GM19043 (cell line): ENCODE results near the gene MAML2.

Source experiments
- ATAC-seq: cut with Tn5 transposase; IDR thresholded peaks from one replicate; pipeline ENCODE4 v1.9.1; 2021; ENCODE audit warnings: low read depth; ENCODE audit not compliant: unreplicated experiment

The MAML2 gene

DNA sequence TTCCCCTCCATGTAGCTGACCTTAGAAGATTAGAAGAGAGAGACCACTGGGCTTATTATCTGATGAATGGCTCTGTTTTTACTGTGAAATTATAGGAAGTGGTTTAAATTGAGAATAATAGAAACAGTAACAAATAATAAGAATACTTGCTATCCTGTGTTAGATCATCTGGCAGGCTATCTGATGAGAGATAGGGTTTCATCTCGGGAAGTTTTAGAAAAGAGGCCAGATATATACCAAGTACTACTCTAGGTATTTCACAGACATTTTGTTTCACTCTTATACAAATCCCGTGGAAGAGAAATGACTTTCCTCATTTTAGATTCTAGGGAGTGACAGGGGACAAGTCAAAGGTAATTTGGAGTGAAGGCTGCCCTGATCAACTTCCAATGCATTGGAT, 198.4 kb downstream of the MAML2 start:
- ATAC-seq, result no peak

DNA sequence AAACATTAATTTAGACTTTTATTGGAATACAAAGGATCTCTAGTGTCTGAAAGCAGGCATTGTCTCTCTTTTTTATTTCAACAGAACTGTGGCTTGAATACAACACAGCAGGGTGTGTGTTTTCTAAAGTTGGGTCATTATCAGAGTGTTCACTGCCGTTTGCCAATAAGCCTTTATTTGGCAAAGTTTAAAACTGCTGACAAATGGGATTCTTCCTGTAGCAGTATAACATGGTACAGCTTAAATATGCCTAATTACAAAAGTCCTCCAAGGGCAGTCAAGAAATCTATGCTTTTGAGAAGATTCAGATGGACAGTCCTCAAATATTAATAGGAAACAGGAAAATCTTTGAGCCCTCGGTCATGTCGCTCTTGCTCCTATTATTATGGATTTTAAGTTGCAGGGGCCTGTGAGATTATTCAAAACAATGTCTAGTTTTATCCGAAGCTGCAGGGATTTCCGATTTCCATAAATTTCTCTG, 199.9 kb downstream of the MAML2 start:
- no peak for ATAC-seq

DNA sequence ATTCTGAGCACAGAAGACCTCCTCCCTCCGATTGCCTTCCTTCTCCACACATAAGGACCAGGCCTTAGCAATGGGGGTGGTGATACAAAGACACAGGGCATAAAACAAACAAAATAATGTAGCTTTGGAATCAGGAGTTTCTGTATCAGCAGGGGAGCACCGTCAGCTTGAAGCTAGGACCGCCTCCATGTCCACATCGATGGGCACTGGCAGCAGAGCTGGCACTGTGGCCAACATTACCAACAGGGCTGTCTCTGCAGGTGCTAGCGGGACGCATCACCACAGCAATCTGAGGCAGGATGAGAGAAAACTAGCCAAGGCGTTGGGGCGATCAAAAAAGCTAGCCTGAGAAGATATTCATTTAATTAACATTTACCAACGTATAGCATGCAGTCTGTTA, 201.4 kb downstream of the MAML2 start:
- ATAC-seq, result no peak

DNA sequence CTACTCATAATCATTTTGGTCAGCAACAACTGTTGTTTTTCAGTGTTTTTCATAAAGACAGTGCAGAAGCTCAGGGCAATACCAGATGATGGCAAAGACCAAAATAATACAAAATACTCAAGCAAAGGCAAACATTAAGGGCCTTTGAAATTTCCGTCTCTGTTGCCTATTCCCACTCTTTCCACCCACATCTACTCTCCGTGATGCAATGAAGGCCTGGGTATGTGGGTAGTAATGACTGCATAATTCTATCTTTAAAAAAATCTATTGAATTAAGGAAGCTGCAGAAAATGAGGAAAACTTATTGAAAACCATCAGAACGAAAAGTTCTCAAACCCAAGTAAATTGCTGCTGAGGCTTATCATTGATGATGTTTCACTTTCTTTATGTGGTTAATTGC, 203.3 kb downstream of the MAML2 start:
- no peak for ATAC-seq

DNA sequence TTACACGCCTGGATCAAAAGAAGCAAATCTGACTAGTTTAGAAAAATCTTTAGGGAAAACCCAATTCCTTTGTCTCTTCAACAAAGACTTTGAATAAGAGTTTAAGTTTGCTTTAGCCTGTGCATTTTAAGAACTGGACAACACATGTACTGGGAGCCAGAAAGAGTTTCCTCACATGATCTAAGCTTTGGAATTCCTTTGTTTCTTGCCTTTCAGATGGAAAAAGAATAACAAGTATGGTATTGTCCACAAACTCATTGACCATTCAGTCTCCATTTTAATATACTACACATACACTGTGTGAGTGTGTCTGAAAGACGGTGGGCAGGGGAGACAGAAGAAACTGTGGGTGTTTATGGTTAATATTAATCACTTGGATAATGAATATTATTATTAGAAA, 205.6 kb downstream of the MAML2 start:
- ATAC-seq, result no peak

DNA sequence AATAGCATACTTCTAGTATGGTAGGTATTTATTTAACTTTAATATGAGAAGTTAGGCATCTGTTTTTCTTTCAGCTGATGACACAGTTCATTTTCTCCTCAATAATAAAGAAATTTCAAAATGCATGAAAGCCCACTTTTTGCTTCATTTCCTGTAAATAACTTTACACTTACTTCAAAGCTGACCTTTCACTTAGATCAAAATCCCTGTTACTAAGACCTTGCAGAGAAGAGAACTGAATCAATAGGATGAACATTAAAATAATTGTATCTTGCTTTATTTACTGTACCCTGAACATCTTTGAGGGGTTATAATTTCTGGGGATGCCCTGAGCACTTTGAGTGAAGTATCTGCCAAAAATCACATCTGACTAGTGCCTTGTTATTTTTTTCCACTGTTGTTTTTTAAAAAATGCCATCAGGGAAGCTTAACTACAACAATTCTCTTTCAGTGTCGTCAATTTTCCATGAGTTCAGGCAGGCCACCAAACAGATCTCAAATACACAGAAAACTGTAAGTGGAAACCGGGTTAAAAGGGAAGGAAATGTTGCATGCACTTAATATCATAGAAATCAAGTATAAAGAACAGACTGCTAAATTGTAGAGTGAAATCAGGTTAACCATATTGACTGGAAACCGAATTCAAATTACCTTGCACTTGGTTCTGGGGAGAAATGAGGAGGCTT, 206.2 kb downstream of the MAML2 start:
- no peak for ATAC-seq

DNA sequence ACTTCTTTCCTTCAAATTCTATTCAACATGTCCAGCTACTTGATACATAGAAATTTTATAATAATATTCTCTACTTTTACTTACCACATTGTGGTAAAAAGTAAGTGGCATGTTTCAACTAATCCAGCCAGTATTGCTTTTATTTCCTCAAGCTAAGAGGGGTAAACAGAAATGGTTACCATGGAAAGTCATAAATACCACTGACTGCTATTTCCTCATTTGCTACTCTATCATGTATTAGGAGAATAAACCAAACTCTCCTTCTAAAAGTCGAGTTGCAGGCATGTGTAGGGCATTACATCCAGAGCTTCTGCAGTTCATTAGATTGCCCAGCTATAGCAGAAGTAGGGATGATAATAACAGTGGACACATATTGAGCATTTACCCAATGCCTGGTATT, 208.4 kb downstream of the MAML2 start:
- ATAC-seq, result no peak

DNA sequence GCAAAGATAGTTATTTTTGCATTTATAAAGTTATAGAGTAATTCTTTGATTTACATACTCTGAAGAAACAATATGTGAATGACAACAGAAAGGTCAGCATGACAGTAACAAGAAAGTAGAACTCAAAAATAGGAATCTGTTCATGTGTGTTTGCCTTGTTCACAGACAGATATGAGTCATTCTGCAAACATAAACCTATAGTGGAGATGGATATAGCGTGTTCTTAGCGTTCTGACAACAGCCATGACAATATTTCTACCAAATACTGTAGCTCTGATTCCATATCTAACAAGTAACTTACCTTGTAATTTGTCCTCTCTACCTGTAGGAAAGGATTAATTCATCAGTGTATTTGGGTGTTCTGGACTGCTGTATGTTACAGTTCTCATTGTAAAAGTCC, 210.6 kb downstream of the MAML2 start:
- ATAC-seq, result no peak

DNA sequence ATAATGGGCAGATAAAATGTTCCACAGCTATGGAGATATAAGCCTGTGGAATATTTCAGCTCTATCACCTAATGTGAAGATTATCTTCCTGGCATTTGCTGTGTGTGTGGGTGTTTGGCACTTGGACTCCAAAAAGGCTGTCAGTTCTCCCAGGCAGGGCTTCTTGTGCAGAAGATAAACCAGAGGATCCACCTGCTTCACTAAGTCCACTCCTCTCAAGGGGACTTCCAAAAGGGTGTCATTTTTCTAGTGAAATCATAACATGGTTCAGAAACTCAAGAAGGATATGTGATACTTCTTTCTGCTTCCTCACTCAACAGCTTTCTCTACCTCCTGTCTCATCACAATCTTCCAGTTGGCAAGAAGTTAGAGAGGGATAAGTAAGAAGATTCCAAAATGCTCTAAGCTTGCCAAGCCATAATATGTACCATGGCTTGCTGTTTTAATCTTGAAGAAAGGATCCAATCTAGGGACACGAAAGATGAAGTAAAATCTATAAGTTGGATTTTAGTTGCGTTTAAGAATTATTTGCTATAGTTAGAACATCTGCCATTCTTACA, 212.9 kb downstream of the MAML2 start:
- no peak for ATAC-seq

DNA sequence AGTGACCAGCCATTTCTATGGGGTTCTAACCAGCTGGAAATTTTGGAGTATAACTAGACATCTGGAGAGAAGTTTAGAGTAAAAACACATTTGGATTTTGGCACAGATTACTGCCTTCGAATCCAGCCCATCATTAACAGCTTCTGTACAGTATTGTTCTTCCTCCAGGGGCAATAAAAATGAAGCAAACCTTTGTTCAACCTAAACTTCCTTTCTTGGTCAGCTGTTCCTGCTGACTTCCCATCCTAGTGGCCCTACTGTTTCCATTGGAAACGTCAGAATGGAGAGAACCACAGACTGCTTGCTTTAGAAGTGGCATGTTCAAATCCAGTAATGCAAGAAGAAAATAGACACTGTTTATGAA, 215.4 kb downstream of the MAML2 start:
- ATAC-seq, result no peak

DNA sequence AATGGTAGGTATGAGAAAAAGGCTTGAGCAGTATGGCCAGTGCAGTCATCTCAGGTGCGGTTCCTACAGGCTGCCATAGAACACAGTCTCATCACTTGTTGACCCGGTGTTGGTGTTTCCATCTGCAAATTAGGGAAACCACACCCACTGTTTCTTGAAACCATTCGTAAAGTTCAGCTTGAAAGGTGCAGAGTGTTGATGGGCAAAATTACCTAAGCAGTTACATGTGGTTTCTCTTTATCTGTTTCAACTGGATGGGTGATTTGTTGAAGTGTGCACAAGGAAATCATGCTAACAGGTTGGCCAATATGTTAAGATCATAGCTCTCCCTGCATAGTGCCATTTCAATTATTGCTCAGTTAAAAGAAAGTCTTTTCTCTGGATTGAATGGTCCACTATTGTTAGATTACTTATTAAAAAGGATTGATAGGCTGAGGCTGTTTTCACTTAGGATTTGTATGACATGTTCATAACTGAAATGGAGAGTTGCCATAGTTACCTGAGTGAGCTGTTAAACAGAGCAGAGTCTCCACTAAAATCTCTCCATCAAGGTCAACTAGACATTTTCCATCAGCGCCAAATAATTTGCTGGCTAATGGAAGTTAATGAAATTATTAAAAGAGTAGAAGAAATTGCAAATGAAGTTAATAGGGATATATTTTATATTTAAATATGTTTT, 215.9 kb downstream of the MAML2 start:
- no peak for ATAC-seq

DNA sequence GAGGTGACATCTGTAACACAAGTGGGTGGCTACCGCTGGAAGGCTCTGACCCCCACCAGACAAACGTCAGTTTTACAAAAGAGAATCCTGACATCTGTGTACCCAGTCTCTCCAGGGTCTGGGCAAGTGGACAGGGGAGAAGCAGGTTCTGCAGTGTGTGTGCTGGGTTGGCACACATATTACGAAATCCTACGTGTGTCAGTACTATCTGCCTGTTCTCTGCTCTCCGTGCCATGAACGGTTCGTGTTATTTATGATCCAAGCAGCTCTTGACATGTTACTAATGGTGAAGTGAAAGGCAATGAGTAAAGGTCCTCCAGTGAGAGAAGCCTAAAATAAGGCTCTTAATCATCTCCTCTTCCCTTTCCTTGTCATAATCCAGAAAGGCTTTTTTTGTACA, 217.6 kb downstream of the MAML2 start:
- no peak for ATAC-seq

DNA sequence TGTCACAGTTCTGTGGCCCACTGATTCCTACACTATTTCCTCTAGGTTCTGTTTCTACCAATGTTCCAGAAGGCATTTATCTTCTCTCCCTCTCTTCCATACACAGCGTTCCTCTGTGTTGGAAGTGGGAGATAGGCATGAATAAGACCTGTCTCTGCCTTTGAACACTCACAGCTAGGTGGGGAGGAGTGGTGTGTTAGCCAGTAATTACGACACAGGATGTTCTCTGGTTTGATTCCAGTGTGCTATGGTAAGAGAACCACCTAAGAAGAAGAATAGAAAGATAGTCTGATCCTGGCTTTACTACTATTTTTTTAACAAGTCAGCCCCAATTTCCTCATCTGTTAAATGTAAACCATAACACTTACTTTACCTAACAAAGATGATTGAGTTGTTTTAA, 218.8 kb downstream of the MAML2 start:
- ATAC-seq, result no peak

DNA sequence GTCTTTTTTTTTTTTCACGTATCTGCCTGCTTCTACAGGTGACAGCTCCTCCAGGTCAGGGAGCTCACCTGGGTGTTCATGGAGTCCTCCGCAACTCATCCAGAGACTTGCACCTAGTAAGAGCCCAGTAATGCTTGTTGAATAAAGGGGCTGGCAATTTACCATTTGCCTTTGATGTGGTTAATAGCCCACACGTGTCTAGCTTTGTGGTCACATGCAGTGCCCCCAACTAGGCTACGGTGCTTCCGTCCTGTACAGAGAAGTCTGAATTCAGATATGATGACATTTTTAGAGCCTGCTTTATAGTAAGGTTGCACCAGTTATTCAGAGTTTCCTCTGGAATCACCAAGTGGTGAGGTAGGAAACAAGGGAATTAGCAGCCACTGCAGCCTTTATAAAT, 219.7 kb downstream of the MAML2 start:
- no peak for ATAC-seq

DNA sequence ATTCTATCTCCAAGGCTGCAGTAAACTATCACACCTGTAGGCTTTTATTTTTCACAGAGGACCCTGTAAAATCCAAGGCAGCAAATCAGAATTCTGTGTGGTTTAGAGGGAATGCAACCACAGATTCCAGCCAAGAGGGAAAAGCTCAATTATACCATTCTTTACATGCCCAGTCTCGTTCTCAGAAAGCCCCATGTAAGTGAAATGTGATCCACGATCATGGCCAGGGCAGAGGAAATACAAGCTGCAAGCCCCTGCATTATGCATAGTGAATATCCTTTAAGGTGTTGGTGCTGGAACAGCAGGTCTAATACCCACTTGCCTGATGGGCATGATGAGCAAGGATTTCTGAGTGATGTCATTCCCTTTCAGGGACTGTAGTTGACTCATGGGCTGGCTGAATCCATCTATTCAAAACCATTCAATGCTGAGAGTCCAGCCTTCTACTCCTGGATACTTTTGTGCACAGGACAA, 220.4 kb downstream of the MAML2 start:
- ATAC-seq, result no peak

DNA sequence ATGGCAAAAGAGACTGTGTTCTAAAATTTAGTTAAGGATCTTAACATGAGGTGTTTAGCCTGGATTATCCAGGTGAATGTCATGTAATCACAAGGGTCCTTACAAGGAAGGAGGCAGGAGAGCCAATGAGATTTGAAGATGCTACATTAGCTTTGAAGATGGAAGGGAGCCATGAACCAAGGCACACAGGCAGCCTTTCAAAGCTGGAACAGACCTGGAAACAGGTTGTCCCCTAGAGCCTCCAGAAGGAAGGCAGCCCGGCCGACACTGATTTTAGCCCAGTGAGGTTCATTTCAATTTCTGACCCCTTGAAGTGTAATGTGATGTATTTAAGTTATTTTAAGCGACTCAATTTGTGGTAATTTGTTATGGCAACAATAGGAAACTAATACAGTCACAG, 223.8 kb downstream of the MAML2 start:
- no peak for ATAC-seq

DNA sequence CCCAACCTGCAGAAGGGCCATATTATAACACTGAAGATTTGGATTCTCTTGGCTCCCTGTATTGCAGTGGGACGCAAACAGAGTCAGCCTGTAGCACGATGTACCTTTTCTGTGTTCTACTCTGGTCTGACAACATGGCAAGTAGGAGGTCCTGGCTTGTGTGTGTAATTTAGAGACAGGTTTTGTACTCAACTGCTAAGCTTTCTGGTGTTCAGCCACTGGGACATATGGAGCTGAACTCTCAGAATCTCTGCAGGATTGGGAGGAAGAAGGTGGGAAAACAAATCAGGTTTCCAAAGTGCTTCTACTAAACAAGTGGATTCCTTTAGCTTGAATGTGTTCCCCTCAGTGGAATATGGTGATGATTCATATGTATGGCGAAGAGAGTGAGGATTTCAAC, 226.6 kb downstream of the MAML2 start:
- no peak for ATAC-seq

DNA sequence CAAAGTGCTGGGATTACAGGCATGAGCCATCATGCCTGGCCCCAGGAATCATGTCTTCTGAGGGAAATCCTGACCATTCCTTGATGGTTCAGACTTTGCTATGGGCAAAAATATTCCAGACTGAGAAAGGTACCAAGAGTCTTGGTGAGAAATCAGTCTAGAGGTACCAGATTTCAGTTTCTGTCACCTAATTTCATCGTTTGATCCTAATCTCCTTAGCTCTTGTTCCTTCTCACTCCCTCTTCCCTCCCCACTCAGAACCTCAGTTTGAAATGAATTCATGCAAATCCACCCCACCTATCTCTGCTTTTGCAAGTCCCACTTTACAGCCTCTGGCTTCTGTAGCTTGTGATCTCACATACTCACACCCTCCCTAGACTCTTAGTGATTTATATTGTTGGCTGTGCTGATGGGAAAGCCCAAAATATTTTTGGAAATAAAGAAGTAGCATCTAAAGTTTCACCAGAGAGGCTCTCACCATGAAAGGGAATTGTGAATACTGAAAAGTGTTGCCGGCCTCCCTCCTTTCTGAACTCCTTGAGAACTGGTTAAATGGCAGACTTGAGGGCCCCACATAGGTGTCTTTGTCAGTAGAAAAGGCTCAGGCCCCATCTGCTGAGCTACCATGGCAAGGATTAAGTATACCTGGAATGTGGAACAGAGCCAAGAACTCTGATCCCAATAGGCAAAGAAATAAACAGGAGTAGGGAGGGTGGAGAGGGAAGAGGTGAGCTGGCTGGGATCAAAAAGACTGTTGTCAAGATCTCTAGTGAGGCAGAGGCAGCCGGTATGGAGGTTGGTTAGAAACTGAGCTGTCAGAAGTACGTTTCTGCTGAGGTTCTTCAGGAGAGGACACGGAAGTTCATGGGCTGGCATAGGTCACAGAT, 228.6 kb downstream of the MAML2 start:
- no peak for ATAC-seq

DNA sequence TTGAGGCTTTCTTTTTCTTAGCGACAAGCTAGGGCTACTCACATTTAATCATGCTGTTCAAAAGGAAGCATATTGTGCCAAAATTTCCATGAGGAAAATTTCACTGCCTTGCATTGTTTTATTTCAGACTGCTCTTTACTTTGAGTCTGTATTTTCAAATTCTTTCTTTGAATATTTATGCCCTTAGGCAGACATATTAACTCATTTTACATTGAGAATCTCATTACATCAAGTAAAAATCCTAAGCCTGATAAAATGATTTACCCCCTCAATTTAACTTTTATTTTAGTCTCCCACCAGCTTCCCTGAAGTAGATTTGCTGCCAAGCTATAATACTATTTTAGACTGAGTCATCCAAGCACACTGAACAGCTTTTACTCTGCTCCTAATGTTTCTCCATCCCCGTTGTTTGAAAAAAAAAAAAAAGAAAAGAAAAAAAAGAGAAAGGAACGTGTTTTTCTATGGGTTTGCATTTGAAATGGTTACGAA, 229.8 kb downstream of the MAML2 start:
- ATAC-seq, result no peak

DNA sequence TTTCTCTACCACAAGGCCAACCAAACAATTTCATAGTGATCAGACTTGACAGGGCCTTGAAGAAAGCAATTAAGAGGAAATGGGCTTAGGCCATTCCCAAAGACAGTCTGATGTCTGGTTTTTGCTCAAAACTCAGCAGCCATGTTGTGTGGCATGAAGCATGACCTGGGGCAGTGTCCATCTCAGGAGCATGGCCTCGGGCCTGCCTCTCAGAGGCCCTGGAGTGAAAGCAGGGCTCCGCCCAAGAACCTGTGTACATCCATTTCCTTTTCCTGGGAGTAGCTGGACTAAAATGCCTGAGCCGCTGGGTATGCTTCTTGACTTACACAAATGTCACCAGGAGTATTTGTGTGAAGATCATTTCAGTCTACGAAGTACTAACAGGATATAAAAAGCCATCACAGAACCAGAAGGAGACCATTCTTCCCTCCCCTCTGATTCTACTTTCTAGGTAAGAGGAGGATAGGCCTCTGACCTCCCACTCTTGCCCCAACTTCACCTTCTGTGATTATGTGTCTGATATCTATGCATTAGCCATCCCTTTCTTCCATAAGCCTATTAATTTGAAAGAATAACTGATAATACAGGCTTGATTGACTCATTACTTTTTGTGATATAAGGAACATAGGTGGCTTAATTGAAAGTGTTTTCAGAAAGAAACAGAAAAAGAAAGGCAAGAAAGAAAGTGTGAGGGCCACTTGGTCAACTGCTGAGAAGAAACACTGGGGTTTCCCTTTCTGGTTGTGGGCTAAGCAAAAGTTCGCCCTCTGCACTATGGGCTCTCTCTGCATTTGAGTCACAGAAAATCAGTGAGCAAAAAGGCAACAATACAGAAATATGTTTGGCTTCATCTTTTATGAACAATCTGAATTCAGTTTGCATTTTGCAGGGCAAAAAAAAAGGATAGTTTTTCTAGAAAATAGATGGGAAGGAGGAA, 230.5 kb downstream of the MAML2 start:
- ATAC-seq, result peak; percentile 85
